Upper lobe of left lung (tissue), 6 donors: ENCODE measurements around the gene LRRC47. TPM values are rescaled to one million over a fixed set of nuclear protein-coding genes. Genes with fewer than 3 reads are reported as not detected.

Experiments used
- ATAC-seq, 2 donors: fragments of 200-7000 bp; cut with Tn5 transposase; one replicate each; pipeline ENCODE4 v1.9.1; 2022; ENCODE audit warnings: mild to moderate bottlenecking in 2 of 2, moderate library complexity in 2 of 2; ENCODE audit not compliant: low FRiP score in 2 of 2
- DNase-seq, 2 donors: peaks; one replicate each; pipeline ENCODE4 v3.0.0-alpha.2; 2019 to 2020
- H3K27ac ChIP-seq, 4 donors: fragments of 200-600 bp; sonication (generic); one replicate each; pipeline ENCODE4 v1.5.1; 2016 to 2019
- H3K27me3 ChIP-seq, 4 donors: fragments of 200-600 bp; sonication (generic); one replicate each; pipeline ENCODE4 v1.5.1; 2017 to 2019
- H3K36me3 ChIP-seq, 4 donors: fragments of 200-600 bp; sonication (generic); one replicate each; pipeline ENCODE4 v1.5.1; 2016 to 2019
- H3K4me1 ChIP-seq, 4 donors: fragments of 200-600 bp; sonication (generic); one replicate each; pipeline ENCODE4 v1.5.1; 2018 to 2019
- H3K4me3 ChIP-seq, 4 donors: fragments of 200-600 bp; sonication (generic); one replicate each; pipeline ENCODE4 v1.5.1; 2017 to 2019; ENCODE audit warnings: mild to moderate bottlenecking in 2 of 4, moderate library complexity in 1 of 4
- H3K9me3 ChIP-seq, 4 donors: fragments of 200-600 bp; sonication (generic); one replicate each; pipeline ENCODE4 v1.5.1; 2018 to 2019
- EP300 ChIP-seq, 4 donors: sonication (generic); formaldehyde crosslinking; IDR thresholded peaks; one replicate each; pipeline ENCODE4 v1.5.1; 2017; ENCODE audit warnings: antibody characterized with exemption in 4 of 4, control low read depth in 2 of 4
- POLR2A ChIP-seq, 4 donors: fragments of 450-650 bp; IDR thresholded peaks; one replicate each; pipeline ENCODE4 v1.5.1; 2016 to 2017; ENCODE audit warnings: antibody characterized with exemption in 4 of 4, mild to moderate bottlenecking in 2 of 4
- POLR2AphosphoS5 ChIP-seq, 2 donors: sonication (generic); formaldehyde crosslinking; IDR thresholded peaks; one replicate each; pipeline ENCODE4 v1.5.1; 2017; ENCODE audit warnings: antibody characterized with exemption in 2 of 2
- WGBS, 2 donors: methylation state at CpG; one replicate each; pipeline ENCODE4 v1.1.5; 2017 to 2018; 5-methylcytosine and 5-hydroxymethylcytosine counted together
- total RNA-seq, 6 donors: library from RNA; depleted of rRNA in 4 of 6; stranded (reverse); fragments of >200 nt in 4 of 6; gene quantifications; one replicate each; pipeline versions ENCODE4 v1.1.0 to v1.2.1, GENCODE V29; 2016 to 2021
- TF ChIP-seq, protein P1 (sequence below), 6 experiments: fragments of 450-650 bp in 4 of 6; fragments of 200-600 bp in 2 of 6; sonication (generic) in 2 of 6; IDR thresholded peaks; one replicate each; pipeline ENCODE4 v1.5.1; 2016 to 2019; ENCODE audit warnings: antibody characterized with exemption in 6 of 6
- donor health status: DM: no; HTN: no; CAD: no; lungs with moderate emphysema.
- donor health status: DM: no; HTN: yes; CAD: no; lungs with severe emphysema.

LRRC47 gene
- total RNA-seq, 6 donors from 2014 or later, result 30.3 to 63.9 (median 39.3) TPM

GRCh38 chr1:3746830-3747521 is 49.3 kb downstream of the LRRC47 start:
- ATAC-seq, result peak; percentile 93 to 98
- Histone ChIP-seq H3K27ac (peak overlapping the region; percentile 50 to 82 (median 73)), H3K4me1 (peaks cover 11 to 34% (median 20%) of the 10 kb centered on the region in 4 donors), H3K36me3 (peaks cover 0 to 12% (median 8%) of the 10 kb centered on the region in 4 donors), H3K4me3 (peak overlapping the region; percentile 63 to 90 (median 75)), H3K27me3 (no peaks in the 10 kb centered on the region), H3K9me3 (no peaks in the 10 kb centered on the region)
- WGBS, 2 donors, result 1 to 2% methylated on average over 35 to 45 of the region's 73 CpGs
- TF ChIP-seq POLR2A (IDR thresholded peaks at IDR 0.05) (peak in 2 of 4 donors; percentile 37 to 67), POLR2AphosphoS5 (IDR thresholded peaks at IDR 0.05) (peak; percentile 25 to 57)
- TF ChIP-seq, protein P1, sequence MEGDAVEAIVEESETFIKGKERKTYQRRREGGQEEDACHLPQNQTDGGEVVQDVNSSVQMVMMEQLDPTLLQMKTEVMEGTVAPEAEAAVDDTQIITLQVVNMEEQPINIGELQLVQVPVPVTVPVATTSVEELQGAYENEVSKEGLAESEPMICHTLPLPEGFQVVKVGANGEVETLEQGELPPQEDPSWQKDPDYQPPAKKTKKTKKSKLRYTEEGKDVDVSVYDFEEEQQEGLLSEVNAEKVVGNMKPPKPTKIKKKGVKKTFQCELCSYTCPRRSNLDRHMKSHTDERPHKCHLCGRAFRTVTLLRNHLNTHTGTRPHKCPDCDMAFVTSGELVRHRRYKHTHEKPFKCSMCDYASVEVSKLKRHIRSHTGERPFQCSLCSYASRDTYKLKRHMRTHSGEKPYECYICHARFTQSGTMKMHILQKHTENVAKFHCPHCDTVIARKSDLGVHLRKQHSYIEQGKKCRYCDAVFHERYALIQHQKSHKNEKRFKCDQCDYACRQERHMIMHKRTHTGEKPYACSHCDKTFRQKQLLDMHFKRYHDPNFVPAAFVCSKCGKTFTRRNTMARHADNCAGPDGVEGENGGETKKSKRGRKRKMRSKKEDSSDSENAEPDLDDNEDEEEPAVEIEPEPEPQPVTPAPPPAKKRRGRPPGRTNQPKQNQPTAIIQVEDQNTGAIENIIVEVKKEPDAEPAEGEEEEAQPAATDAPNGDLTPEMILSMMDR (IDR thresholded peaks at IDR 0.05), result no peak
- DNase-seq, result peak; percentile 94 to 99

DNA sequence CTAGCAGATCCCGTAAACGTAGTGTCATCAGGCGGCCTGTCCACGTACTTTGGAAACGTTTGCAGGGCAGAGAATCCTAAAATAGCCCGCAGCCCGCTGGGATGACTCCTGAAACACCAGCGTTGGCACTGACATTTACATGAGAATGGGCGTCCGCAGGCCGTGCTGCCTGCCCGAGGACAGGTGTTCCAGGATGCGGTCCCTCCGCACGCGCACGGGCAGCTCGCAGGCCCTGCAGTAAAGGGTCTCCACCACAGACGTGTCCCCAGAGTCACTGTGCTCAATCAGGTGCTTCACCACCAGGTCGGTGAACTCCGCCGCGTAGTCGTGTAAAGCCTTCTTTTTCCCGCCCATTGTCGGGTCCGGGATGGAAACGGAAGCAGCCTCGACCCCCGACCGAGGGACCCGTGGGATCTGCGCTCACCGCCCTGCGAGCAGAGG is 49.9 kb downstream of the LRRC47 start:
- Histone ChIP-seq H3K4me3 (peak overlapping the region; percentile 63 to 90 (median 75)), H3K27me3 (no peaks in the 10 kb centered on the region), H3K9me3 (no peaks in the 10 kb centered on the region), H3K27ac (peak overlapping the region in 3 of 4 donors; percentile 68 to 82 (median 78)), H3K36me3 (peaks cover 0 to 18% (median 13%) of the 10 kb centered on the region in 4 donors), H3K4me1 (peaks cover 11 to 34% (median 20%) of the 10 kb centered on the region in 4 donors)
- WGBS, 2 donors, result 34 to 36% methylated on average over 14 to 23 of the region's 35 CpGs
- TF ChIP-seq, protein P1 (IDR thresholded peaks at IDR 0.05), result no peak
- no peak for TF ChIP-seq POLR2AphosphoS5 (IDR thresholded peaks at IDR 0.05)
- no peak for TF ChIP-seq POLR2A (IDR thresholded peaks at IDR 0.05)
- no peak for TF ChIP-seq EP300 (IDR thresholded peaks at IDR 0.05)
- DNase-seq, result peak in 1 of 2 donors; percentile 64
- no peak for ATAC-seq

GRCh38 chr1:3745590-3746381 is 50.5 kb downstream of the LRRC47 start:
- Histone ChIP-seq H3K4me3 (peak overlapping the region in 1 of 4 donors; percentile 90), H3K4me1 (peaks cover 11 to 34% (median 20%) of the 10 kb centered on the region in 4 donors), H3K27me3 (no peaks in the 10 kb centered on the region), H3K9me3 (no peaks in the 10 kb centered on the region), H3K27ac (no peak overlapping the region), H3K36me3 (peaks cover 0 to 24% (median 16%) of the 10 kb centered on the region in 4 donors)
- 85 to 86% methylated on average over 19 to 25 of the region's 25 CpGs for WGBS, 2 donors
- TF ChIP-seq EP300 (IDR thresholded peaks at IDR 0.05), result no peak
- TF ChIP-seq, protein P1 (IDR thresholded peaks at IDR 0.05), result no peak
- TF ChIP-seq POLR2A (IDR thresholded peaks at IDR 0.05), result no peak
- TF ChIP-seq POLR2AphosphoS5 (IDR thresholded peaks at IDR 0.05), result no peak
- no peak for ATAC-seq
- no peak for DNase-seq

- TF ChIP-seq POLR2A (IDR thresholded peaks at IDR 0.05) (no peak), EP300 (IDR thresholded peaks at IDR 0.05) (no peak), POLR2AphosphoS5 (IDR thresholded peaks at IDR 0.05) (no peak)
- TF ChIP-seq, protein P1 (IDR thresholded peaks at IDR 0.05), result no peak
- WGBS, 2 donors, result 96% methylated on average over 12 of the region's 12 CpGs
- no peak for ATAC-seq
- no peaks in the 10 kb centered on the region for H3K27me3 ChIP-seq
- no peak overlapping the region for H3K4me3 ChIP-seq
- H3K36me3 ChIP-seq, result peaks cover 0 to 30% (median 16%) of the 10 kb centered on the region in 4 donors
- H3K27ac ChIP-seq, result no peak overlapping the region
- peaks cover 11 to 34% (median 20%) of the 10 kb centered on the region in 4 donors for H3K4me1 ChIP-seq
- no peak for DNase-seq
- H3K9me3 ChIP-seq, result no peaks in the 10 kb centered on the region
These were observed 51.2 kb downstream of the LRRC47 start for GRCh38 chr1:3745071-3745470.
